HL-60/S4 treated with retinoic acid at 250 ng/mL for 4 days and 3 days (cell line): ENCODE results near the gene MCRIP1.
"Not testable (repeated sequence)": the region's sequence is repeated elsewhere in the genome, so short reads cannot be mapped to it uniquely, and the experiment has no call there.

Source experiments
- in situ Hi-C: fragments of 300-500 bp; cut with MboI; formaldehyde crosslinking; loops from 2 replicates; pipeline ENCODE4 v1.7.0; 2022; ENCODE audit warnings: low sequenced_read_pairs

MCRIP1 gene

GRCh38 chr17:81841866-81842265 is 8.8 kb upstream of the MCRIP1 start:
- in situ Hi-C loops, result no loop called here

GRCh38 chr17:81840826-81841778 is 8.0 kb upstream of the MCRIP1 start:
- in situ Hi-C loops, result no loop called here

GRCh38 chr17:81840059-81840458 is 7.0 kb upstream of the MCRIP1 start:
- in situ Hi-C loops, result not testable (repeated sequence)

- in situ Hi-C loops, result no loop called here
Measured at GRCh38 chr17:81839301-81839700, 6.2 kb upstream of the MCRIP1 start.

GRCh38 chr17:81838753-81839255 is 5.7 kb upstream of the MCRIP1 start:
- in situ Hi-C loops, result no loop called here

GRCh38 chr17:81837641-81838040 is 4.5 kb upstream of the MCRIP1 start:
- in situ Hi-C loops, result no loop called here

- in situ Hi-C loops, result no loop called here
Measured at GRCh38 chr17:81834831-81835267, 1.8 kb upstream of the MCRIP1 start, which contains the start of gene PPP1R27. TSS of gene PPP1R27 (minus strand) at chr17:81835050. CDS start at chr17:81834953, 97 bp downstream.

GRCh38 chr17:81833921-81834830 is 1.1 kb upstream of the MCRIP1 start:
- in situ Hi-C loops, result no loop called here

GRCh38 chr17:81832608-81833159 is 407 bp downstream of the MCRIP1 start:
- in situ Hi-C loops, result no loop called here

GRCh38 chr17:81831957-81832607 is 1.0 kb downstream of the MCRIP1 start:
- in situ Hi-C loops, result no loop called here

GRCh38 chr17:81831563-81831956 is 1.5 kb downstream of the MCRIP1 start:
- in situ Hi-C loops, result no loop called here

GRCh38 chr17:81829858-81830257 is 3.2 kb downstream of the MCRIP1 start:
- in situ Hi-C loops, result no loop called here

GRCh38 chr17:81828656-81829055 is 4.4 kb downstream of the MCRIP1 start:
- in situ Hi-C loops, result no loop called here

- in situ Hi-C loops, result no loop called here
Measured at GRCh38 chr17:81825841-81826466, 7.1 kb downstream of the MCRIP1 start.

- in situ Hi-C loops, result no loop called here
Measured at GRCh38 chr17:81824595-81824994, 8.5 kb downstream of the MCRIP1 start.

- in situ Hi-C loops, result no loop called here
Measured at GRCh38 chr17:81823820-81824550, 9.1 kb downstream of the MCRIP1 start.

- in situ Hi-C loops, result no loop called here
Measured at GRCh38 chr17:81822996-81823819, 9.9 kb downstream of the MCRIP1 start.

GRCh38 chr17:81822312-81822637 is 10.8 kb downstream of the MCRIP1 start:
- in situ Hi-C loops, result no loop called here
